SK-N-SH (cell line): ENCODE results near the gene TMEM94. TPM values are rescaled to one million over a fixed set of nuclear protein-coding genes. Genes with fewer than 3 reads are reported as not detected.

Source experiments
- CTCF ChIA-PET: fragments of 300-600, 350-600 bp; formaldehyde crosslinking; extraction: SDS; loops from one replicate; lab custom pipeline; 2021; lab: Yijun Ruan, JAX
- POLR2A ChIA-PET: fragments of 350-600 bp; sonication (Branson Sonifier 250); formaldehyde crosslinking; extraction: SDS; loops from one replicate; lab custom pipeline; 2020; ENCODE audit warnings: antibody characterized with exemption, inconsistent platforms; lab: Yijun Ruan, JAX
- DNase-seq: peaks from one replicate; pipeline ENCODE4 v3.0.0; 2012
- H2AFZ ChIP-seq: fragments of 200-600 bp; sonication (generic); 2 replicates; pipeline ENCODE4 v1.8.1; 2016; ENCODE audit warnings: antibody characterized with exemption, mild to moderate bottlenecking, low read depth
- H3F3A ChIP-seq: fragments of 200-600 bp; sonication (generic); replicated peaks from 2 replicates; pipeline ENCODE3; 2016; ENCODE audit warnings: antibody characterized with exemption, mild to moderate bottlenecking; ENCODE audit not compliant: insufficient read depth
- H3K27ac ChIP-seq, 2 experiments: fragments of 200-500 bp in 1 of 2; fragments of 200-600 bp in 1 of 2; sonication (Bioruptor generic) in 1 of 2; sonication (generic), shearing (Covaris generic) in 1 of 2; 2 replicates each; pipeline versions ENCODE4 v1.5.1 to v1.6.1; 2014 to 2016; ENCODE audit warnings: low read depth in 2 of 2, inconsistent platforms in 1 of 2, low read length in 1 of 2, mild to moderate bottlenecking in 1 of 2, mixed read lengths in 1 of 2
- H3K27me3 ChIP-seq: fragments of 200-600 bp; sonication (generic), shearing (Covaris generic); 2 replicates; pipeline ENCODE4 v1.6.1; 2016; ENCODE audit warnings: mixed run types; ENCODE audit not compliant: insufficient read depth
- H3K36me3 ChIP-seq, 2 experiments: fragments of 200-500 bp in 1 of 2; fragments of 200-600 bp in 1 of 2; sonication (Bioruptor generic) in 1 of 2; sonication (generic) in 1 of 2; replicated peaks in 1 of 2; 2 replicates each; pipeline versions ENCODE3 to v1.5.1; 2014 to 2016; ENCODE audit warnings: low read length in 1 of 2, mild to moderate bottlenecking in 1 of 2; ENCODE audit not compliant: insufficient read depth in 2 of 2, control insufficient read depth in 1 of 2
- H3K4me1 ChIP-seq, 2 experiments: fragments of 200-500 bp in 1 of 2; fragments of 200-600 bp in 1 of 2; sonication (Bioruptor generic) in 1 of 2; sonication (generic), shearing (Covaris generic) in 1 of 2; 2 replicates each; pipeline versions ENCODE4 v1.5.1 to v1.6.1; 2014 to 2016; ENCODE audit warnings: low read depth in 1 of 2, low read length in 1 of 2, mixed run types in 1 of 2; ENCODE audit not compliant: insufficient read depth in 2 of 2, control insufficient read depth in 1 of 2
- H3K4me2 ChIP-seq: fragments of 200-600 bp; sonication (generic), shearing (Covaris generic); 2 replicates; pipeline ENCODE4 v1.6.1; 2017; ENCODE audit warnings: mixed run types
- H3K4me3 ChIP-seq, 2 experiments: fragments of 200-500 bp in 1 of 2; fragments of 200-600 bp in 1 of 2; sonication (Bioruptor generic) in 1 of 2; sonication (generic), shearing (Covaris generic) in 1 of 2; 2 replicates each; pipeline versions ENCODE4 v1.5.1 to v1.8.1; 2014 to 2016; ENCODE audit warnings: low read depth in 2 of 2, inconsistent platforms in 1 of 2, low read length in 1 of 2, mild to moderate bottlenecking in 1 of 2, mixed read lengths in 1 of 2, moderate library complexity in 1 of 2
- H3K79me2 ChIP-seq: fragments of 200-600 bp; sonication (generic); 2 replicates; pipeline ENCODE4 v1.8.1; 2017; ENCODE audit warnings: mild to moderate bottlenecking; ENCODE audit not compliant: insufficient read depth
- H3K9ac ChIP-seq: fragments of 200-600 bp; sonication (generic); 2 replicates; pipeline ENCODE4 v1.6.1; 2017; ENCODE audit warnings: mixed run types
- H3K9me2 ChIP-seq: fragments of 200-600 bp; sonication (generic); 2 replicates; pipeline ENCODE4 v1.6.1; 2017; ENCODE audit warnings: mixed run types
- H3K9me3 ChIP-seq: fragments of 200-600 bp; sonication (generic); 2 replicates; pipeline ENCODE4 v1.6.1; 2017; ENCODE audit warnings: mixed run types, mild to moderate bottlenecking, moderate library complexity
- H4K20me1 ChIP-seq: fragments of 200-600 bp; sonication (generic); 2 replicates; pipeline ENCODE4 v1.6.1; 2017; ENCODE audit warnings: mild to moderate bottlenecking, mixed run types; ENCODE audit not compliant: insufficient read depth
- GABPA ChIP-seq: IDR thresholded peaks from 2 replicates; pipeline ENCODE4 v1.4.0; 2012; ENCODE audit warnings: low read depth, mild to moderate bottlenecking
- GATA2 ChIP-seq: sonication (generic); formaldehyde crosslinking; IDR thresholded peaks from 2 replicates; pipeline ENCODE4 v1.5.0; 2020; ENCODE audit warnings: mild to moderate bottlenecking, missing genetic modification reagents
- IRF3 ChIP-seq: fragments of 150-350 bp; IDR thresholded peaks from 2 replicates; pipeline ENCODE4 v1.6.1; 2016; ENCODE audit warnings: mild to moderate bottlenecking, low read depth, low read length
- MEF2A ChIP-seq: IDR thresholded peaks from 2 replicates; pipeline ENCODE4 v1.4.0; 2012; ENCODE audit warnings: low read depth, borderline replicate concordance
- POLR2AphosphoS5 ChIP-seq: IDR thresholded peaks from 2 replicates; pipeline ENCODE4 v1.6.1; 2012; ENCODE audit warnings: low read depth, low read length
- TCF12 ChIP-seq: IDR thresholded peaks from 2 replicates; pipeline ENCODE4 v1.4.0; 2012
- TEAD4 ChIP-seq: IDR thresholded peaks from 2 replicates; pipeline ENCODE4 v1.4.0; 2012; ENCODE audit warnings: mild to moderate bottlenecking, borderline replicate concordance; ENCODE audit not compliant: insufficient read depth
- YY1 ChIP-seq: IDR thresholded peaks from 2 replicates; pipeline ENCODE4 v1.4.0; 2012; ENCODE audit warnings: low read depth, mild to moderate bottlenecking
- WGBS: methylation state at CpG from one replicate; pipeline ENCODE4 v1.1.6; 2017; ENCODE audit warnings: low lambda C conversion rate; 5-methylcytosine and 5-hydroxymethylcytosine counted together
- polyA plus RNA-seq, 3 experiments: library from polyadenylated mRNA; depleted of rRNA; stranded (reverse); fragments of >200 nt; gene quantifications; 2 replicates each; pipeline ENCODE4 v1.2.3, GENCODE V29; 2012
- TF ChIP-seq, protein P1 (sequence below): IDR thresholded peaks from 2 replicates; pipeline ENCODE4 v1.4.0; 2012; ENCODE audit warnings: low read depth, borderline replicate concordance
- TF ChIP-seq, protein P2 (sequence below): fragments of 200-600 bp; sonication (generic); IDR thresholded peaks from 2 replicates; pipeline ENCODE4 v1.6.1; 2017; ENCODE audit warnings: antibody characterized with exemption, mild to moderate bottlenecking, moderate library complexity

TMEM94 gene
- polyA plus RNA-seq, 1 of the 3 experiments (the other 2 are of a cell fraction): 89.9 TPM

DNA sequence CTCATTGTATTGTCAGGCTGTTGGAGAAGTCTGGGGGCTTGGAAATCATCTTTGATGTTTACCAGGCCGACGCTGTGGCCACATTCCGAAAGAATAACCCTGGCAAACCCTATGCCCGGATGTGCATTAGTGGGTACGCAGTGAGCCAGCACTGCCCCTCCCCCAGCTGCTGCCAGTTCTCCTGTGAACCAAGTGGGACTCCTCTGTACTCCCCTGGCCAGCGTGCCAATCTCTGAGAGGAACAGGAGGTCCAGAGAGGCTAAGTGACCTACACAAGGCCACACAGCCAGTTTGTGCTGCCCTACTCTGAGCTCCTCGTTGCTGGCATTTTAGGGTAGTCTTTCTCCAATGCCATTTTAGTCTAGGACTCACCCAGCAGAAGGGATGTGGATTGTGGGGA is 67.2 kb downstream of the TMEM94 start:
- no peaks in the 10 kb centered on the region for H3K9me3 ChIP-seq
- H3K9me2 ChIP-seq: no peaks in the 10 kb centered on the region
- no peak overlapping the region for H3K9ac ChIP-seq
- DNase-seq: no peak
- WGBS: 100% methylated on average over 7 of the region's 7 CpGs
- H4K20me1 ChIP-seq: 0 out of 2 replicates have a peak, but pooled peaks cover 10% of the 10 kb centered on the region
- H3K27me3 ChIP-seq: peaks cover 12% of the 10 kb centered on the region; the same call in 1 of the 2 replicates
- ChIA-PET POLR2A (no interaction called here), CTCF (interaction anchor here (0.9 to 2.2 kb wide), 10 partner anchors 7 to 226 kb away, joined by 3 to 18 read pairs (median 4); partner anchors contain the start of gene TSEN54)
- H2AFZ ChIP-seq: no peak overlapping the region
- peaks cover 0 to 14% of the 10 kb centered on the region in 2 experiments; a peak in 1 of 4 replicates for H3K4me1 ChIP-seq
- H3F3A ChIP-seq: peaks cover 12% of the 10 kb centered on the region
- TF ChIP-seq POLR2AphosphoS5 (no peak), YY1 (no peak), TEAD4 (no peak), GABPA (no peak), TCF12 (no peak), MEF2A (no peak), GATA2 (CRISPR knock-in tag) (no peak)
- TF ChIP-seq, protein P1, sequence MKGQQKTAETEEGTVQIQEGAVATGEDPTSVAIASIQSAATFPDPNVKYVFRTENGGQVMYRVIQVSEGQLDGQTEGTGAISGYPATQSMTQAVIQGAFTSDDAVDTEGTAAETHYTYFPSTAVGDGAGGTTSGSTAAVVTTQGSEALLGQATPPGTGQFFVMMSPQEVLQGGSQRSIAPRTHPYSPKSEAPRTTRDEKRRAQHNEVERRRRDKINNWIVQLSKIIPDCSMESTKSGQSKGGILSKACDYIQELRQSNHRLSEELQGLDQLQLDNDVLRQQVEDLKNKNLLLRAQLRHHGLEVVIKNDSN: no peak
- TF ChIP-seq, protein P2, sequence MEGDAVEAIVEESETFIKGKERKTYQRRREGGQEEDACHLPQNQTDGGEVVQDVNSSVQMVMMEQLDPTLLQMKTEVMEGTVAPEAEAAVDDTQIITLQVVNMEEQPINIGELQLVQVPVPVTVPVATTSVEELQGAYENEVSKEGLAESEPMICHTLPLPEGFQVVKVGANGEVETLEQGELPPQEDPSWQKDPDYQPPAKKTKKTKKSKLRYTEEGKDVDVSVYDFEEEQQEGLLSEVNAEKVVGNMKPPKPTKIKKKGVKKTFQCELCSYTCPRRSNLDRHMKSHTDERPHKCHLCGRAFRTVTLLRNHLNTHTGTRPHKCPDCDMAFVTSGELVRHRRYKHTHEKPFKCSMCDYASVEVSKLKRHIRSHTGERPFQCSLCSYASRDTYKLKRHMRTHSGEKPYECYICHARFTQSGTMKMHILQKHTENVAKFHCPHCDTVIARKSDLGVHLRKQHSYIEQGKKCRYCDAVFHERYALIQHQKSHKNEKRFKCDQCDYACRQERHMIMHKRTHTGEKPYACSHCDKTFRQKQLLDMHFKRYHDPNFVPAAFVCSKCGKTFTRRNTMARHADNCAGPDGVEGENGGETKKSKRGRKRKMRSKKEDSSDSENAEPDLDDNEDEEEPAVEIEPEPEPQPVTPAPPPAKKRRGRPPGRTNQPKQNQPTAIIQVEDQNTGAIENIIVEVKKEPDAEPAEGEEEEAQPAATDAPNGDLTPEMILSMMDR: no peak
- H3K27ac ChIP-seq: no peak overlapping the region
- no peaks in the 10 kb centered on the region for H3K79me2 ChIP-seq
- H3K36me3 ChIP-seq: peaks cover 13 to 19% of the 10 kb centered on the region in 2 experiments
- H3K4me3 ChIP-seq: no peak overlapping the region
- no peak overlapping the region for H3K4me2 ChIP-seq

DNA sequence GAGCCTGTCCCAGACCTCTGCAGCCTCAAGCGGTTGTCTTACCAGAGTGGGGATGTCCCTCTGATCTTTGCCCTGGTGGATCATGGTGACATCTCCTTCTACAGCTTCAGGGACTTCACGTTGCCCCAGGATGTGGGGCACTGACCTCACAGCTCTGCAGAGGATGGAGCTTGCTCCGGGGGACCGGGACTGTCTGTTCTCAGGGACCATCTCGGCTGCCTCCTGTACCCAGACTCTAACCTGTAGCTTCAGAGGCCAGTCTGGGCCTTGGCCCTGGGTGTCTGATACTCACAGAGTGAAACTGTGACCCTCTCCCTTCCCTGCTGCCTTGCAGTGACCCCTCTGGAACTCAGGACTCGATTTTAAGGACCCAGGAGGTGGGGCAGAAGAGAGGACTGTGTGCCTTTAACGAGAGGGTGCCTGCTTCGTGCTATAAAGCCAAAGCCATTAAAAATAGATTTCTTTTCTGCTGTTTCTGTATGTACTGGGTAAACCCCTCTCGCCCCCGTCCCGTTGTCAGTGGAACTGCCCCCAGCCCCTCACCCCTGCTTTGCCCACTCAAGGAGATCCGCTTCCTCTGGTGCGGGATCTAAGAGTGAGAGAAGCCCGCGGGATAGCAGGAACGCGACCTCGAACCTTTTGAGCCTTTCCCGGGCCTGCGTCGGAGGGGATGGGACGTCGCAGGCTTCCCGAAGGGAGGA is 68.0 kb downstream of the TMEM94 start:
- Histone ChIP-seq H3F3A (peaks cover 12% of the 10 kb centered on the region), H3K27me3 (peaks cover 12% of the 10 kb centered on the region; the same call in 1 of the 2 replicates), H3K79me2 (no peaks in the 10 kb centered on the region), H3K4me3 (peak overlapping the region in 1 of 2 experiments; percentile 57; a peak in 2 of 4 replicates), H3K9me3 (no peaks in the 10 kb centered on the region), H3K27ac (no peak overlapping the region), H3K4me1 (peaks cover 0 to 14% of the 10 kb centered on the region in 2 experiments; a peak in 1 of 4 replicates), H3K4me2 (peak overlapping the region; percentile 88), H4K20me1 (0 out of 2 replicates have a peak, but pooled peaks cover 10% of the 10 kb centered on the region), H3K9ac (no peak overlapping the region), H3K9me2 (no peaks in the 10 kb centered on the region), H3K36me3 (peaks cover 9 to 12% of the 10 kb centered on the region in 2 experiments), H2AFZ (peak overlapping the region; percentile 85; the same call in 1 of the 2 replicates)
- CTCF ChIA-PET: interaction anchor here (0.5 to 2.2 kb wide), 20 partner anchors 8 to 444 kb away, joined by 3 to 18 read pairs (median 4); partner anchors contain the start of gene TSEN54
- DNase-seq: peak; percentile 41
- POLR2A ChIA-PET: interaction anchor here (0.6 to 1.3 kb wide), 2 partner anchors 8 to 120 kb away, joined by 3 to 24 read pairs; partner anchors contain the start of gene TSEN54
- 59% methylated on average over 18 of the region's 24 CpGs for whole genome bisulfite sequencing
- TF ChIP-seq IRF3 (no peak), POLR2AphosphoS5 (peak; percentile 8; the same call in 1 of the 2 replicates)
